Measurements from ENCODE around the gene SLC30A3.

Gene SLC30A3

DNA sequence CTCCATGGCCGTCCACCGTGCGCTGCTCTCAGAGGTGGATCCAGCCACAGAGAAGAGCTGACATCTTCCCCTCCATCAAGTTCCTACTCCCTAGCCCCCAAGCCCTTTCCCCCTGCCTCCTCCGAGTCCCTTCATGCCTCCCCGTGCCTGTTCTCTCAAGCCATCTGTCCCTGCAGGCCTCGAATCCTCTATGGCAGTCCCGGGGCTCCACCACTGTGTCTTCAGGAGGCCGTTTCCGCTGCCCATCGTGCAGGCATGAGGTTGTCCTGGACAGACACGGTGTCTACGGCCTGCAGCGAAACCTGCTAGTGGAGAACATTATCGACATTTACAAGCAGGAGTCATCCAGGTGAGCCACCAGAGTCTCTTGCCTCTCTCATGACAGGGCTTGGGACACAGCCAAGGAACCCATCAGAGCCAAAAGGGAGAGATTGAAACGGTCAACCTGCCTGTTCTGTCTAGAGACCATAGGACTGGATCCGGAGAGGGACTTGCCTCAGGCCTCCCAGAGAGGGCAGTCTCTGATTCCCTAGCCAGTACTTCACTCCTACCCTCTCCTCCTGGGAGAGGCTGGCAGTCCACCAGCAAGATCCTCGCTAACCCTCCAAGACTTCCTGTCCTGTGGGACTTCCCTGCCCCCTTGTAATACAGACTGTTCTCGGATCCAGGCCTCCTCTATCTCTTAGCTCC, 35.7 kb upstream of the SLC30A3 start:
- H3K27ac ChIP-seq (ENCODE audit: low read length) = no peak overlapping the region
- H3K36me3 ChIP-seq (replicated peaks; ENCODE audit: low read depth, low read length) = no peaks in the 10 kb centered on the region
- H4K20me1 ChIP-seq (ENCODE audit: insufficient read depth, low read length) = no peaks in the 10 kb centered on the region
- H3K9ac ChIP-seq (ENCODE audit: low read length) = no peak overlapping the region
- H3K9me3 ChIP-seq (ENCODE audit: insufficient read depth, low read length) = no peaks in the 10 kb centered on the region
- H3K27me3 ChIP-seq (ENCODE audit: low read depth, low read length) = peaks cover 8% of the 10 kb centered on the region
- H3K4me3 ChIP-seq (ENCODE audit: low read length) = no peak overlapping the region
- TF ChIP-seq, protein P1, sequence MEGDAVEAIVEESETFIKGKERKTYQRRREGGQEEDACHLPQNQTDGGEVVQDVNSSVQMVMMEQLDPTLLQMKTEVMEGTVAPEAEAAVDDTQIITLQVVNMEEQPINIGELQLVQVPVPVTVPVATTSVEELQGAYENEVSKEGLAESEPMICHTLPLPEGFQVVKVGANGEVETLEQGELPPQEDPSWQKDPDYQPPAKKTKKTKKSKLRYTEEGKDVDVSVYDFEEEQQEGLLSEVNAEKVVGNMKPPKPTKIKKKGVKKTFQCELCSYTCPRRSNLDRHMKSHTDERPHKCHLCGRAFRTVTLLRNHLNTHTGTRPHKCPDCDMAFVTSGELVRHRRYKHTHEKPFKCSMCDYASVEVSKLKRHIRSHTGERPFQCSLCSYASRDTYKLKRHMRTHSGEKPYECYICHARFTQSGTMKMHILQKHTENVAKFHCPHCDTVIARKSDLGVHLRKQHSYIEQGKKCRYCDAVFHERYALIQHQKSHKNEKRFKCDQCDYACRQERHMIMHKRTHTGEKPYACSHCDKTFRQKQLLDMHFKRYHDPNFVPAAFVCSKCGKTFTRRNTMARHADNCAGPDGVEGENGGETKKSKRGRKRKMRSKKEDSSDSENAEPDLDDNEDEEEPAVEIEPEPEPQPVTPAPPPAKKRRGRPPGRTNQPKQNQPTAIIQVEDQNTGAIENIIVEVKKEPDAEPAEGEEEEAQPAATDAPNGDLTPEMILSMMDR (IDR thresholded peaks at IDR 0.05; ENCODE audit: low read depth, low read length) = no peak
- no peak for TF ChIP-seq EZH2phosphoT487 (IDR thresholded peaks at IDR 0.05; ENCODE audit: low read depth)
- H3K79me2 ChIP-seq (ENCODE audit: low read length) = no peaks in the 10 kb centered on the region
- H3K4me2 ChIP-seq (ENCODE audit: low read length) = no peak overlapping the region
- peaks cover 11% of the 10 kb centered on the region for H3K4me1 ChIP-seq (ENCODE audit: low read length)
- H2AFZ ChIP-seq (ENCODE audit: low read depth, low read length) = no peak overlapping the region

DNA sequence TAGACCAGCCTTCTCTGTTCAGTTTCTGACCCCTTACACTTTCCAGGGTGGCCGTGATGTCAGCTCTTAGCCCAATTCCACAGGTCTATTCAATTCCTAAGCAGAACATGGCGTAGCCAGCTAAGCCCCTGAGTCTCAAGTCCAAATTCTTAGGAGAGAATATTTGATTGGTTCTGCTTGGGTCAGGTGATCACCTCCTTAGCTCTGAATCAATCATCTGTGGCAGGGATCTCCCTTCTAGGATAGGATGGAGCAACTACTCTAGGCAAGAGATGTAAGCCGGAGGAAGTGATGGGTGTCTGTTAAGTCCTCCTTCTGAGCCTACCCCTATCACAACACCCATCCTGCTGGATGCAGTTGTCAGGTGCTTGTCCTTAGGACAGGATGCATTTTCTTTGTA, 34.3 kb upstream of the SLC30A3 start:
- Histone ChIP-seq H3K9ac (ENCODE audit: low read length) (no peak overlapping the region), H3K27ac (ENCODE audit: low read length) (no peak overlapping the region), H2AFZ (ENCODE audit: low read depth, low read length) (no peak overlapping the region), H3K4me3 (ENCODE audit: low read length) (no peak overlapping the region), H3K9me3 (ENCODE audit: insufficient read depth, low read length) (no peaks in the 10 kb centered on the region), H3K36me3 (replicated peaks; ENCODE audit: low read depth, low read length) (no peaks in the 10 kb centered on the region), H3K79me2 (ENCODE audit: low read length) (no peaks in the 10 kb centered on the region), H3K27me3 (ENCODE audit: low read depth, low read length) (peaks cover 21% of the 10 kb centered on the region), H3K4me1 (ENCODE audit: low read length) (peaks cover 8% of the 10 kb centered on the region), H3K4me2 (ENCODE audit: low read length) (no peak overlapping the region), H4K20me1 (ENCODE audit: insufficient read depth, low read length) (no peaks in the 10 kb centered on the region)
- TF ChIP-seq, protein P1 (IDR thresholded peaks at IDR 0.05; ENCODE audit: low read depth, low read length) = no peak
- no peak for TF ChIP-seq EZH2phosphoT487 (IDR thresholded peaks at IDR 0.05; ENCODE audit: low read depth)

DNA sequence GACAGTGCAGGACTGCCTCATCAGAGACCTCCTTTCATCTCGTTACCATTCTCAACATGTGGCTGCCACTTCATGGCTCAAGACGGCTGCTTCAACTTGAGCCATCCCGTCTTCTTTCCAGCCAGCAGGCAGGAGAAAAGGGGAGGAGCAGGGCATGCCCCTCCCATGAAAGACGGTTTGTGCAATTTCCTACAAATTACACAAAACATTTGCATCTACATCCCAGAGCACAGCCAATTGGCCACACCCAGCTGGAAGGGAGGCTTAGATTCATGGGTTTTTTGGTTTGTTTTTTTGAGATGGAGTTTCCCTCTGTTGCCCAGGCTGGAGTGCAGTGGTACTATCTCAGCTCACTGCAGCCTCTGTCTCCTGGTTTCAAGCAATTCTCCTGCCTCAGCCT, 33.6 kb upstream of the SLC30A3 start:
- H3K4me3 ChIP-seq (ENCODE audit: low read length) = no peak overlapping the region
- H3K4me2 ChIP-seq (ENCODE audit: low read length) = no peak overlapping the region
- no peak overlapping the region for H2AFZ ChIP-seq (ENCODE audit: low read depth, low read length)
- H3K9me3 ChIP-seq (ENCODE audit: insufficient read depth, low read length) = no peaks in the 10 kb centered on the region
- H3K27me3 ChIP-seq (ENCODE audit: low read depth, low read length) = peaks cover 29% of the 10 kb centered on the region
- no peaks in the 10 kb centered on the region for H3K79me2 ChIP-seq (ENCODE audit: low read length)
- no peak overlapping the region for H3K27ac ChIP-seq (ENCODE audit: low read length)
- TF ChIP-seq, protein P1 (IDR thresholded peaks at IDR 0.05; ENCODE audit: low read depth, low read length) = no peak
- no peak for TF ChIP-seq EZH2phosphoT487 (IDR thresholded peaks at IDR 0.05; ENCODE audit: low read depth)
- no peaks in the 10 kb centered on the region for H4K20me1 ChIP-seq (ENCODE audit: insufficient read depth, low read length)
- no peak overlapping the region for H3K9ac ChIP-seq (ENCODE audit: low read length)
- no peaks in the 10 kb centered on the region for H3K36me3 ChIP-seq (replicated peaks; ENCODE audit: low read depth, low read length)
- peaks cover 8% of the 10 kb centered on the region for H3K4me1 ChIP-seq (ENCODE audit: low read length)

DNA sequence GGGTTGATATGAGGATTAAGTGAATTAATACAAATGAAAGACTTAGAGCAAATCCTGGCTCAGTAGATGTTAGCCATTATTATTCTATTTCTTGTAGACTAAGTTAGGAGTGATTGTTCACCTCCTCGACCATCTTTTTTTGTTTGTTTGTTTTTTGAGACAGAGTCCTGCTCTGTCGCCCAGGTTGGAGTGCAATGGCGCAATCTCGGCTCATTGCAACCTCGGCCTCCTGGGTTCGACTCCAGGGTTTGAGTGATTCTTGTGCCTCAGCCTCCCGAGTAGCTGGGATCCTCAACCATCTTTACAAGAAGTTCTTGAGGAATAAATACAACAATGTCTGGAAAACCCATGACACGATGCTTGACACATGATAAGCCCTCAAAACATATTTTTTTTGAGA, 32.1 kb upstream of the SLC30A3 start:
- H3K4me2 ChIP-seq (ENCODE audit: low read length) = no peak overlapping the region
- no peaks in the 10 kb centered on the region for H3K9me3 ChIP-seq (ENCODE audit: insufficient read depth, low read length)
- H3K4me1 ChIP-seq (ENCODE audit: low read length) = peaks cover 8% of the 10 kb centered on the region
- peaks cover 34% of the 10 kb centered on the region for H3K27me3 ChIP-seq (ENCODE audit: low read depth, low read length)
- H3K79me2 ChIP-seq (ENCODE audit: low read length) = no peaks in the 10 kb centered on the region
- no peak overlapping the region for H2AFZ ChIP-seq (ENCODE audit: low read depth, low read length)
- no peak for TF ChIP-seq EZH2phosphoT487 (IDR thresholded peaks at IDR 0.05; ENCODE audit: low read depth)
- TF ChIP-seq, protein P1 (IDR thresholded peaks at IDR 0.05; ENCODE audit: low read depth, low read length) = no peak
- H3K36me3 ChIP-seq (replicated peaks; ENCODE audit: low read depth, low read length) = no peaks in the 10 kb centered on the region
- H3K4me3 ChIP-seq (ENCODE audit: low read length) = no peak overlapping the region
- no peak overlapping the region for H3K9ac ChIP-seq (ENCODE audit: low read length)
- H3K27ac ChIP-seq (ENCODE audit: low read length) = no peak overlapping the region
- no peaks in the 10 kb centered on the region for H4K20me1 ChIP-seq (ENCODE audit: insufficient read depth, low read length)

All from OCI-LY3 (cell line).